HUDEP-2 (cell line): ENCODE results near the gene PPP1R2.

Experiments used
- DNase-seq, 76 experiments: peaks; one replicate each; lab custom pipeline; 2025; ENCODE audit not compliant: unreplicated experiment in 76 of 76; lab: John Stamatoyannopoulos, UW

PPP1R2 gene

DNA sequence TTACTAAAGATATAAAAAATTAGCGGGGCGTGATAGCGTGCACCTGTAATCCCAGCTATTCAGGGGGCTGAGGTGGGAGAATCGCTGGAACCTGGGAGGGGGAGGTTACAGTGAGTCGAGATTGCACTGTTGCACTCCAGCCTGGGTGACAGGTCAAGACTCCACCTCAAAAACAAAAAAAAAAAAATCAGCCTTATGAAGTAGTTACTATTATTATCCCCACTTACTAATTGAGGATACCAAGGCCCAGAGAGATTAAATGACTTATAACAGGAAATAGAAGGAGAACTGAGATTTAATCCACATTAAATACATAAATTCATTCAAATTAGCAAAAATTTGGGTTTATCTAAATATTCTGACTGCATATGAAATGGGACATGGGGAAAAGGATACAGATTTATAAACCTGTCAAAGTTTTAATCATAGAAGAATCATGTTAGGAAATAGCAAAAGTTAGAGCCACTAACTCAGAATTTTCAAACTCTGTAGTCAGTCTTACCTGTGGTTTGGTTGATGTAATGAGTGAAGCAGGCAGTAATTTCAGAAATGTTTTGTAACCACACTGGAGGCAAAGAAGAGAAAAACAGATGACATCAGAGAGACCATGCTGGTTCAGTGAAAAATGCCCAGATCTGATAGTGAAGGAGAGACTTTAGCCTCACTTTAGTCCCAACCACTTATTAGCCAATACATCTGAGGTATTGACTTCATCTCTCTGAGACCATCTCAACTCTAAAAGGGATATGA is 75.3 kb downstream of the PPP1R2 start:
- DNase-seq, result no peak

DNA sequence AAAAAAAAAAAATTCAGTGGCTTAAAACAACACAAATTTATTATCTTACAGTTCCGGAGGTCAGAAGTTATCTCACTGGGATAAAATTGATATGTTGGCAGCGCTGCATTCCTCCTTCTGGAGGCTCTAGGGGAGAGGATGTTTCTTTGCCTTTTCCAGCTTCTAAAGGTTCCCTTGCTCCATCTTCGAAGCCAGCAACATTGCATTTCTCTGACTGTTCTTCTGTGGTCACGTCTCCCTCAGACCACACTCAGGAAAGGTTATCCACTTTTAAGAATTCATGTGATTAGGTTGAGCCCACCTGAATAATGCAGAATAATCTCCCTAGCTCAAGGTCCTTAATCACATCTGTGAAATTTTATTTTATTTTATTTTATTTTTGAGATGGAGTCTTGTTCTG is 76.9 kb downstream of the PPP1R2 start:
- no peak for DNase-seq
